Measurements from ENCODE around the gene ZNF529. TPM values are rescaled to one million over a fixed set of nuclear protein-coding genes. Genes with fewer than 3 reads are reported as not detected.
"Not testable (repeated sequence)": the region's sequence is repeated elsewhere in the genome, so short reads cannot be mapped to it uniquely, and the experiment has no call there.

Gene ZNF529
- 1 to 10 TPM; 2.1 to 5.0 TPM for total RNA-seq

GRCh38 chr19:36573020-36573894 is at the start of gene ZNF529:
TSS of gene ZNF529 (minus strand) at chr19:36573292. CDS start at chr19:36572346, 946 bp downstream.
- no peak for TF ChIP-seq CTCF (IDR thresholded peaks at IDR 0.05)
- H3K4me3 ChIP-seq, result peak within 1 kb of the TSS; percentile 72
- intact Hi-C loops (cut with DNase I), result loop anchor here (5.0 kb wide), 1 partner anchor 94 kb away; the partner anchor contains the start of gene ZNF461
- peak; percentile 93 for DNase-seq
- peaks cover 10% of the 10 kb centered on the region for H3K36me3 ChIP-seq
- peak within 1 kb of the TSS; percentile 71 to 85 for H3K9ac ChIP-seq (ENCODE audit: low read depth in 2 of 2, low read length in 2 of 2)
- H3K27me3 ChIP-seq, result no peaks in the 10 kb centered on the region
- peaks cover 9% of the 10 kb centered on the region for H3K4me1 ChIP-seq
- no peaks in the 10 kb centered on the region for H3K9me3 ChIP-seq
- peak within 1 kb of the TSS; percentile 61 for H3K27ac ChIP-seq

- intact Hi-C loops (cut with DNase I), result no loop called here
- Histone ChIP-seq H3K27me3 (no peaks in the 10 kb centered on the region), H3K9ac (ENCODE audit: low read depth in 2 of 2, low read length in 2 of 2) (no peak overlapping the region), H3K27ac (no peak overlapping the region), H3K36me3 (no peaks in the 10 kb centered on the region), H3K4me3 (peak overlapping the region; percentile 49), H3K4me1 (no peaks in the 10 kb centered on the region), H3K9me3 (no peaks in the 10 kb centered on the region)
- TF ChIP-seq CTCF (IDR thresholded peaks at IDR 0.05), result no peak
- no peak for DNase-seq
Observed at GRCh38 chr19:36605877-36606478, 32.9 kb upstream of the ZNF529 start.

- peak; percentile 63 for DNase-seq
- intact Hi-C loops (cut with DNase I), result no loop called here
- Histone ChIP-seq H3K36me3 (no peaks in the 10 kb centered on the region), H3K4me3 (peak within 1 kb of the TSS; percentile 49), H3K9me3 (no peaks in the 10 kb centered on the region), H3K9ac (ENCODE audit: low read depth in 2 of 2, low read length in 2 of 2) (peak within 1 kb of the TSS; percentile 51 to 66), H3K27me3 (no peaks in the 10 kb centered on the region), H3K4me1 (no peaks in the 10 kb centered on the region), H3K27ac (peak within 1 kb of the TSS; percentile 11)
- no peak for TF ChIP-seq CTCF (IDR thresholded peaks at IDR 0.05)
Observed at GRCh38 chr19:36605101-36605876, 32.2 kb upstream of the ZNF529 start, which contains the start of gene ZNF382. TSS of gene ZNF382 (plus strand) at chr19:36605313. CDS start at chr19:36609915, 4,602 bp downstream.

- Histone ChIP-seq H3K9me3 (no peaks in the 10 kb centered on the region), H3K27ac (peak overlapping the region; percentile 11), H3K27me3 (no peaks in the 10 kb centered on the region), H3K36me3 (no peaks in the 10 kb centered on the region), H3K4me3 (peak overlapping the region; percentile 49), H3K4me1 (no peaks in the 10 kb centered on the region), H3K9ac (ENCODE audit: low read depth in 2 of 2, low read length in 2 of 2) (peak overlapping the region; percentile 51 to 66)
- TF ChIP-seq CTCF (IDR thresholded peaks at IDR 0.05), result no peak
- DNase-seq, result peak; percentile 44
- intact Hi-C loops (cut with DNase I), result no loop called here
Observed at GRCh38 chr19:36604656-36605100, 31.6 kb upstream of the ZNF529 start.

DNA sequence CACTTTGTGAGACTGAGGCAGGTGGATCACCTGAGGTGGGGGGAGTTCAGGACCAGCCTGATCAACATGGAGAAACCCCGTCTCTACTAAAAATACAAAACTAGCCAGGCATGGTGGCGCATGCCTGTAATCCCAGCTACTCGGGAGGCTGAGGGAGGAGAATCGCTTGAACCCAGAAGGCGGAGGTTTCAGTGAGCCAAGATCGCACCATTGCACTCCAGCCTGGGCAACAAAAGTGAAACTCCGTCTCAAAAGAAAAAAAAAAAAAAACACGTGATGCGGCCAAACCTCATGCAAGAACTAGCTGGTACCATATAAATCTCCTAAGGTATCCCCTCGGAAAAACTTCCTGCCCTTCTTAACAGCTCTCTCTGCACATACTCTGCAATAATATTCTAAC is 29.6 kb upstream of the ZNF529 start:
- H3K9ac ChIP-seq (ENCODE audit: low read depth in 2 of 2, low read length in 2 of 2); H3K9me3 ChIP-seq; H3K27ac ChIP-seq; DNase-seq; H3K27me3 ChIP-seq; H3K36me3 ChIP-seq; intact Hi-C loops (cut with DNase I); H3K4me3 ChIP-seq; H3K4me1 ChIP-seq: not testable (repeated sequence)

Data from colonic mucosa (tissue), 4 donors.